GM19438 (cell line): ENCODE measurements around the gene ADAMTS15.

ENCODE experiments used
- ATAC-seq: cut with Tn5 transposase; IDR thresholded peaks from one replicate; pipeline ENCODE4 v1.9.1; 2021; ENCODE audit warnings: low read depth; ENCODE audit not compliant: unreplicated experiment

The ADAMTS15 gene

DNA sequence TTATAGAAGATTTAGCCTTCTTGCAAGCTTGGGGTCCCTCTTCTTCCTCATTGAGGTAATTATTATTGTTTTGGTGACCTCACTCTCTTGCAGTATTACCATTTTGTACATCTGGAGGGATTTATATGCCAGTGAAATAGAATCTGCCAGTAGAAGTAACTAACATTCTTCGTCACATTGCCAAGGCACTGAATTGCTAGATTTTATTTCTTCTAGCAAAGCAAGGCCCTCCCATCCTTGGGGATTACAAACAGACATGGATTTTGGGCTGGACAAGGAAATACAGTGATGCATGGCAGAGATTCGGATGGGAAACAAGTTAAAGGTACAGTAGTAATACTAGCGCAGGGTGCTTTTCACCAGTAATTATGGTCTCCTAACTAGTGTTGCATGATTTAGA lies 7.8 kb downstream of the ADAMTS15 start:
- ATAC-seq = no peak

DNA sequence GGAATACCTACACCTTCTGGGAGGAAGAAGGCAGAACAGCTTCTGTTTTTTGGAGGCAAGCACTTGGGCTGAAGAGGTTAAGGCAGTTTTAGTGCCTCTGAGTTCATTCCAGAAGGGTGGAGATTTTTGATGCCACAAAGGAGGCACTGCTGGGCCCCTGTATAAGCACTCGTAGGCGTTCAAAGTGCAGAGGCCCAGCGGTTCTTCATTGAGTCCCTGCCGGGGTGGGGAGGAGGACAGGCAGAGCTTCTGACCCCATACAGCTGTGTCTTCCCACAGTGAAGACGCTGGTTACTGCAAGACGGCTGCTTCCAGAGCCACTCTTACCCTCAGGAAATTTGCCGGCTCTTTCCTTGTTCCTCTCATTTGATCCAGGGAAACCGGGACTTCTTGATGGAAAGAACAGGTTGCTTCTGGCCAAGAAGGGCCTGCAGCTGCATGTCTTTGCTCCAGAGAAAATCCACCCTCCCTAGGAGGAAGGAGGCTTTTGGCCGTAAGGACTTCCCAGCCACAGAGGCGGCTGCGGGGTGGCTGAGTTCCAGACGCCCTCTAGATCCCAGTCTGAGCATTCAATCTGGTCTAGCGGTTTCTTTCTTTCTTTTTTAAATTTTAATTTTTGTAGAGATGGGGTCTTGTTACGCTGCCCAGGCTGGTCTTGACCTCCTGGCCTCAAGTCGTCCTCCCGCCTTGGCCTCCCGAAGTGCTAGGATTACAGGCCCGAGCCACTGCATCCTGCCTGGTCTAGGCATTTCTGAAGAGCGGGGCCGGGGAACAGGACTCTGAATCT lies 9.4 kb downstream of the ADAMTS15 start:
- ATAC-seq = no peak

DNA sequence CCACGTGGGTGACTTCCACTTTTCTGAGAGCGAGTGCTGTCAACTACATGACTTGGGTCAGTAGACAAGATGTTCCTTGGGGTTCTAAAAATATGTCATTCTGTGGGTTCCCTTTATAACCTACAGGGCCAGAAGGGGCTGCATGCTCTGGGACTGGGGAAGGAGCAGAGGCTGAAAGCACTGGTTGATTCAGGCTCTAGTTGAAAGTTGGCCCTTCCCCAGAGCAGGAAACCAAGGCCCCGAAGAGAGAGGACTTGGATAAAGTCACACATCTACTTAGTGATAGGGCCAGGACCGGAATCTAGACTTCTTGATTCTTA lies 9.9 kb downstream of the ADAMTS15 start:
- no peak for ATAC-seq

DNA sequence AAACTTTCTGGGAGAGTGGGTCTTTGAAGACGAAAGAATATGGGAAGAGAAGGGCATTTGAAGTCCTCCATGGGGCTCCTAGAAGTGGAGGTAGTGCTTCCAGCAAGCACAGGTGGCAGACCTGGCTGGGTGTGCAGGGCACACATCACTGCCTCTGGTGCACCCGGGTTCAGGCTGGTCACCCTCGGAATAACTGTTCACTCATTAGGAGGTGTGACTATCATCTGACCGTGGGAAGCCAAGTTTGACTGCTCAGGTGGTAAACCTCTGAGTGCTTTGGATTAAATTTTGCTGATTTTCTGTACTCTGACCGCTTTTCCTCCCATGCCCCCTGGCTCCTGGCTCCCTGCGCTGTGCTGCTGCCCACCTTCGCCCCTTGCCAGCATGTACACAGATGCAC lies 11.1 kb downstream of the ADAMTS15 start:
- no peak for ATAC-seq

DNA sequence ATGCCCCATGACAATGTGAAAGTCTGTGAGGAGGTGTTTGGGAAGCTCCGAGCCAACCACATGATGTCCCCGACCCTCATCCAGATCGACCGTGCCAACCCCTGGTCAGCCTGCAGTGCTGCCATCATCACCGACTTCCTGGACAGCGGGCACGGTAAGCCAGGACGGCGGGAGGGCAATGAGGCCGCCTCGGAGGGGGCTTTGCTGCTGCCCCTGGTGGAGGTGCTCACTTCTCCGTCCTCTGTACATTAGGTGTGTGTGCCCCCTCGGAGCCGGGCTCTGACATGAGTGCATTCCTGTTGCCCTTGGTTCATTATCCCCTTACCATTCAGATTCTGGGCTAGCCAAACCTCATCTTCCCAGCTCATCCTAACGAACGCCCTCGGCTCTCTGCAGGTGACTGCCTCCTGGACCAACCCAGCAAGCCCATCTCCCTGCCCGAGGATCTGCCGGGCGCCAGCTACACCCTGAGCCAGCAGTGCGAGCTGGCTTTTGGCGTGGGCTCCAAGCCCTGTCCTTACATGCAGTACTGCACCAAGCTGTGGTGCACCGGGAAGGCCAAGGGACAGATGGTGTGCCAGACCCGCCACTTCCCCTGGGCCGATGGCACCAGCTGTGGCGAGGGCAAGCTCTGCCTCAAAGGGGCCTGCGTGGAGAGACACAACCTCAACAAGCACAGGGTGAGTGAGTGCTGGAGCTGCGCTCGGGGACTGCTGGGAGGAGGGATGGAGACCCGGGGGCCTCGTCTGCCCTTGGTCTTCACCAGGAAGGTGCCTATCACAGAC lies 13.8 kb downstream of the ADAMTS15 start:
- ATAC-seq = no peak

DNA sequence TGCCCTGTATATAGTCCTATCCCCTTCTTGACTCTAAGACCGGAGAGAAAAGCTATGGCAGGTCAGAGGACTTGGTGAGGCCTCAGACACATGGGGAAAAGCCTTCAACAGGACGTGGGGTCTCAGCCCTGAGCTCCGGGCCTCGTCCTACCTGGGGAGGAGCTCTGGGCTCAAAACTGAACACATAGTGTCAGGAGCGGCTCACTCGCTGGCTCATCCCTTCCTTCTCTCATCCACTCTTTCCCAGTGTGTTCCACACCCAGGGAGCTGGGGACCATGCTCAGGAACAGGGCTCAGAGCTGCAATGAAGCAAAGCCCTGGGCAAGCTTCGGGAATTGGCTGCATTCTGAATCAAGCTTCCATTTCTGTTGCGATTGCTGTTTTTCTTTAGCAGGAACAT lies 14.5 kb downstream of the ADAMTS15 start:
- no peak for ATAC-seq

DNA sequence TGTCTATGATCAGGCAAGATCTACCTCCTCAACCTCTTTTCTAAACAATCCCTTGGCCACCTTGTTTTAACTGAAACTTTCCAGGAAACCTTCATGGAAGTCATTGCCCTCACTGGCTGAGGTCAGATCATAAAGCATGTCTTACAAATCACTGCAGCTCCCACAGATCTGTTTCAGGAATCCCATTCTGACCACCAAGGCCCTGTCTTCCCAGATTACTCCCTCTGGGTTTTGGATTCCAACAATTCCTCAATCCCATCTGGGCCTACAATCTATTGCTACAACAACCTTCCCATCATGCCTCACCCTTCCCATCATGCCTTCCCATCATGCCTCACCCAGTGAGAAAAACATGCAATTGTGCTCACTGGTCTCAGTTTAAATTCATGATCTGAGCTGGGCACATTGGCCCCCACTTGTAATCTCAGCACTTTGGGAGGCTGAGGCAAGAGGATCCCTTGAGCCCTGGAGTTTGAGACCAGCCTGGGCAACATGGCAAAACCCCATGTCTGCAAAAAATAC lies 15.9 kb downstream of the ADAMTS15 start:
- ATAC-seq = no peak

DNA sequence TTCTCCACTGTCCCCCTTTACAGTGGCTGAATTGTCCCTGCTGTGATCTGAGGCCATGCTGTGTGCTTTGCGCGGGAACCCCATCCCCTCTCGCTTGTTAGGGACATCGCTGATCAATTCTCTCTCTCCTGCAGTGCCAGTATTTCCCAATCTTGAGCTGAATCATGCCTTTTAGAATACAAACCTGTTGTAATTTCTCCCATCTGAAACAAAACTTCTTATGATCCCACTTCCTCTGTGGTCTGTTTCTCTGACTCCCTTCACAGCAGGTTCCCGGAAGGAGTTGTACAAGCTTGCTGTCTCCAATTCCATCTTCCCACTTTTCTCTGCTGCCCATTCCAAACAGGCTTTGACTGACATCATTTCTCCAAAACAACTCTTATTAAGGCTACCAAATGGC lies 16.8 kb downstream of the ADAMTS15 start:
- no peak for ATAC-seq

DNA sequence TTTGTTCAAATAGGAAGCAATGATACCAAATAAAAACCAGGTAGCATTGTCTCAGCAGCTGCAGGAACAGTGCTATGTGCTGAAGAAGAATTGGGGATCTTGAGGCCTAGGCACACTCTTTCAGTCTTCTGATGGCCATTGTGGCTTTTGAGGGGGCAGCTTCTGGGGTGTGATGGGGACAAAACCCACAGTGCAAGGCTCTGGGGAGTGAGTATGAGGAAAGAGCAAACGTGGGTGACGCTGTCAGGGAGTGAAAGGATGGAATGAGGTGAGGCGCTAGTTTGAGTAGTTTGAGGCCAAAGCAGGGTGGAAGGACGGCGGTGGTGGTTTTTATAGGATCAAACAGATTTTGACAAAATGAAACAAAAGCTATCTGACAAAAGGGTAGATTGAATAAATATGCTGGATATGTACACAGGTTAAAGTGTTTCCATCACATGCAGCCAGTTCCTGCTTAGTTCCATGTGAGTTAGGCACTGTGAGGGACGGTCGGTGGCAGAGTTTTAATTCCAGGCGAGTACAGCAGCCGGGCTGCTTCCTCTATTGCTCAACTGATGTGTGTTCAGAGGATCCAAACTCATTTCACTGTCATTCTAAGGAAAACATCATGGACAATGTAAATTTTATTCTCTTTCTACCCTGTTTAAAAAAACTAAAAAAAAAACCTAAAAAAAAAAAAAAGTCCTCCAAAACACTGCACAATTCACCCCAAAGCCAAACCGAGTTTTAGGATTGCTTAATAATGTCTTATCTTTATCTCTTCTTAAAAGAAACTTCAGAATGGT lies 18.9 kb downstream of the ADAMTS15 start:
- ATAC-seq = no peak

DNA sequence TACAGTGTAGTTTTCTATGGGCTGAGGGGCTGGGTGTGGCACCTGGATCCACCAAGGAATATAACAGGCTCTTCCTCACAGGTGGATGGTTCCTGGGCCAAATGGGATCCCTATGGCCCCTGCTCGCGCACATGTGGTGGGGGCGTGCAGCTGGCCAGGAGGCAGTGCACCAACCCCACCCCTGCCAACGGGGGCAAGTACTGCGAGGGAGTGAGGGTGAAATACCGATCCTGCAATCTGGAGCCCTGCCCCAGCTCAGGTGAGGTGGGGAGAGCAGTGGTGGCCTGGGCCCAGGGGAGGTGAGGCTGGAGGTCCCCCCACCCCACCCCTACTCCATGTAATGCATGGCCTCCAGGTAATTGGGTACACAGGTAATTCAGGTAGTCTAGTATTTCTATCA lies 20.7 kb downstream of the ADAMTS15 start:
- no peak for ATAC-seq

DNA sequence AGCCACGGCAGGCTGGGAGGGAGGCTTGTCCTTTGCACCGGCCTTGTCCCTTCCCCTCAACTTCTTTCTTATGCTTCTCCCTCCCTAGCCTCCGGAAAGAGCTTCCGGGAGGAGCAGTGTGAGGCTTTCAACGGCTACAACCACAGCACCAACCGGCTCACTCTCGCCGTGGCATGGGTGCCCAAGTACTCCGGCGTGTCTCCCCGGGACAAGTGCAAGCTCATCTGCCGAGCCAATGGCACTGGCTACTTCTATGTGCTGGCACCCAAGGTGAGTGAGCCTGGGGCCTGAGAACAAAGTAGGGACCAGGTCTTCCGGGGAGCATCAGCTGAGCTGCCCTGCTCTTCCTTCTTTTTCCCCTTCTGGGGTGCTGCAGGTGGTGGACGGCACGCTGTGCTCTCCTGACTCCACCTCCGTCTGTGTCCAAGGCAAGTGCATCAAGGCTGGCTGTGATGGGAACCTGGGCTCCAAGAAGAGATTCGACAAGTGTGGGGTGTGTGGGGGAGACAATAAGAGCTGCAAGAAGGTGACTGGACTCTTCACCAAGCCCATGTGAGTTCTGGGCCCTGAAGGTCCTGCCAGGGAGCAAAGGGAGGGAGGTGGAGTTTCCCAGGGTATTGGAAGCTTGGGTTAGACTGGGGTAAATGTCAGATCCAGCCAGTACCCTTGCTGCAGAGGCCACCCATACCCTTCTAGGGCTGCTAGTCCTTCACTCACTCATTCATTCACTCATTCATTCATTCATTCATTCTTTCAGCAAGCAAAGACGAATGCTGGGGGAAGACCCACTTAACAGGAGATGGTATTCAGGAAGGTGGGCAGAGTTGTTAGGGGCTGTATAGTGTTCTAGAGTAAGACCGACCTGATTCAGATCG lies 22.6 kb downstream of the ADAMTS15 start:
- no peak for ATAC-seq

DNA sequence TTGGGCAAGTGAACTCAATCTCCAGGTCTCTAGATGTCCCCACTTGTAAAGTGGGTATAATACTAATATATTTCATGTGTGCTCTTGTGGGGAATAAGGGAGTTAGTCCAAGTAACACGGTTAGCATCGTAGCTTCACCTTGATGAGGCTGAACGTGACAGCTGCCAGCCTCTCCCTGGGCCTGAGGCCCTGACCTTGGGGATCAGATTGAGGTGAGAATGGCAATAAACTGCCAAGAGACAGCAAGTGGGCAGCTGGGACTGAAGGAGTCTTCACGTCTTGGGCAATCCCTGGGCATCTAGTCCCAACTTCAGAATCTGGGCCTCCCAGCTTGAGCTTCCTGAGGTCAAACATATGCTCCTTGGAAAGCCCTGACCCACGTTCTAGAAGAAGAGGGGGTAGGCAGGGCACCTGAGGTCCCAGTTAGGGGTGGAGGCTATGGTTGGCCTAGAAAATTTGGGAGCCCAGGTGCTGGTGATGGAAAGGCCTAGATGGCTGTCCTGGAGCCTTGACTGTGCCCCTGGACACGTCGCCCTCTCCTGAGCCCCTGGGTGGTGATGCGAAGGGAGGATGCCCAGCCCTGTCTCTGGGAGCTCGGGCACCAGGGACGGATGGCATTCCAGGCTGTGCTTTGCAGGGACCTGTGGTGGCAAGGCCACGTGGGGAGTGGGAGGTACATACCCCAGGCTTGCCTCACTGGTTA lies 23.4 kb downstream of the ADAMTS15 start:
- no peak for ATAC-seq

DNA sequence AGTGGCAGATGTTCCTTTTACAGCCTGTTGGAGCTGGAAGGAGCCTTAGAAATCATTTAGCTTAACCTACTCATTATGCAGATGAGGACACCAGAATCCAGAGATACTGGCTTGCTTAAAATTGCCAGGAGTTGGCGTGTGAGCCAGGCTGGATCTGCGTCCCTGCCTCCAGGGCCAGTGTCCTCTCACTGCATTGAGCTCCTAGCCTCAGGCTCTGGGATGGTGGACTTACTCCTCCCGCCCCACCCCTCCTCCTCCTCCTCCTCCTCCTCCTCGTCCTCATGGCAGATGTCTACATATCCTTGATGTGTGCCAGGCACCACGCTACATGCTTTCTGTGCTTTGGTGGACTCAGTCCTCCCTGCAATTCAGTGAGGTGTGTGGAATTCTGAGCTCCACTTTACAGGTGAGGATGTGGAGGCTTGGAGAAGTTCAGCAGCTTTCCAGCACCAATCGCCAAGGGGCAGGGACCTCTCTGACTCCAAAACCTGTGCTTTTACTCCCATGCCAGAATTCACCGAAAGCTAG lies 24.1 kb downstream of the ADAMTS15 start:
- no peak for ATAC-seq

DNA sequence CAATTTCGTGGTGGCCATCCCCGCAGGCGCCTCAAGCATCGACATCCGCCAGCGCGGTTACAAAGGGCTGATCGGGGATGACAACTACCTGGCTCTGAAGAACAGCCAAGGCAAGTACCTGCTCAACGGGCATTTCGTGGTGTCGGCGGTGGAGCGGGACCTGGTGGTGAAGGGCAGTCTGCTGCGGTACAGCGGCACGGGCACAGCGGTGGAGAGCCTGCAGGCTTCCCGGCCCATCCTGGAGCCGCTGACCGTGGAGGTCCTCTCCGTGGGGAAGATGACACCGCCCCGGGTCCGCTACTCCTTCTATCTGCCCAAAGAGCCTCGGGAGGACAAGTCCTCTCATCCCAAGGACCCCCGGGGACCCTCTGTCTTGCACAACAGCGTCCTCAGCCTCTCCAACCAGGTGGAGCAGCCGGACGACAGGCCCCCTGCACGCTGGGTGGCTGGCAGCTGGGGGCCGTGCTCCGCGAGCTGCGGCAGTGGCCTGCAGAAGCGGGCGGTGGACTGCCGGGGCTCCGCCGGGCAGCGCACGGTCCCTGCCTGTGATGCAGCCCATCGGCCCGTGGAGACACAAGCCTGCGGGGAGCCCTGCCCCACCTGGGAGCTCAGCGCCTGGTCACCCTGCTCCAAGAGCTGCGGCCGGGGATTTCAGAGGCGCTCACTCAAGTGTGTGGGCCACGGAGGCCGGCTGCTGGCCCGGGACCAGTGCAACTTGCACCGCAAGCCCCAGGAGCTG lies 24.8 kb downstream of the ADAMTS15 start:
- no peak for ATAC-seq

DNA sequence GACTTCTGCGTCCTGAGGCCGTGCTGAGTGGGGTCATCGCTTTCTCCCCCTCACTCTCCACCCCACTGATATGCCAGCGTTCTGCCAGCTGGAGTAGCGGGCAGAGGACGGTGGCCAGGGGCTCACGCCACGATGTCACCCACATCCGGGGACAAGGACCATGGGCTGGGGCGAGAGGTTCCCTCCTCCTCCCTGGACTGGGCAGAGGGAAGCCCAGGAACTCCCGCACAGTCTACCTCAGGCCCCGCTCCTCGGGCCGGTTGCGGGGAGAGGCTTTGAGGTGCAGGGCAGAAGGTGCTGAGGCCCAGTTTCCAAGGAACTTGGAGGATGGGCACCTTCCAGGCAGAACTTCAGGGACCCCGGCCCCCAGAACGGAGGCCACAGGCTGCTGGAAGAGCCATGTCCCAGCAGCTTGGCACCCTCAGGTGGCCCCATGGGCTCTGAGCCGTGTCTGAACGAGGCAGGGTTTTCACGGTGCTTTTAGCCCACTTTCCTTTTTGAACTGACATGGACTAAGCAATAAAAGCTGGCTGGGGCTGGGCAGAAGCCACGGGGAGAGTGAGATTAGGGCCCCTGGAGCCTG lies 25.4 kb downstream of the ADAMTS15 start:
- no peak for ATAC-seq

DNA sequence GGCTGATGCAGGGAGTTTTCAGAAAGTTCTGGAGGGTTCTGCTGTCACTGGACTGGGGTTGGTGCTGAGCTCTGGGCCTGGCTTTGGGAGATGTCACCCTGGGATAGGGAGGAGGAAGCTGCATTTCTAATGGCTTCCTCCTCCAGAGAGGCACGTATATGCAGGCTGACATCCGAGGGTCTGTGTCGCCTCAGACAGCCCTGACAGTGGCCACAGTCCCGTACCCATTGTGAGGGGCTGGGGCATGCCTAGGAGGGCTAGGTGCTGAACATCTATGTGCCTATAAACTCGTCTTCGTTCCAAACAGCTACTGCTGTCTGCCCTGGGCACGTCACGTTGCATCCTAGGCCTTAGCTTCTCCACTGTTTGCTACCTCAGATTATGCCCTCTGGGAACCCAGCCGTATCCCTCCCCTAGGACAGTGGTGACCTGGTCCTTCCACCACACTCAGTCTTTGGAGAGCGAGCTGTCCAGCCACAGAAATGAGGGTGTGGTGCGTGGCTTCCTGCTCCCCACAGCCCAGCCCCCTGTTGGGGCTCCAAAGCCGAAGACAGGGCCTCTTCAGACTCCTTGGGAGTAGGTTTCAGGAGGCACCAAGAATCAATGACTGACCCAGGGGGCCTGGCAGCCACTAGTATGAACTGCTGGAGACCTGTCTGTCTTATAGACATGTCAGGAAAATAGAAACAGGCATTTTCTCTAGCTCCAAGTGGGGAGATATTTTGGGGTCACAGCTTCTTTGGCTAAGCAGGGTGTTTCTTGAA lies 26.4 kb downstream of the ADAMTS15 start:
- no peak for ATAC-seq

DNA sequence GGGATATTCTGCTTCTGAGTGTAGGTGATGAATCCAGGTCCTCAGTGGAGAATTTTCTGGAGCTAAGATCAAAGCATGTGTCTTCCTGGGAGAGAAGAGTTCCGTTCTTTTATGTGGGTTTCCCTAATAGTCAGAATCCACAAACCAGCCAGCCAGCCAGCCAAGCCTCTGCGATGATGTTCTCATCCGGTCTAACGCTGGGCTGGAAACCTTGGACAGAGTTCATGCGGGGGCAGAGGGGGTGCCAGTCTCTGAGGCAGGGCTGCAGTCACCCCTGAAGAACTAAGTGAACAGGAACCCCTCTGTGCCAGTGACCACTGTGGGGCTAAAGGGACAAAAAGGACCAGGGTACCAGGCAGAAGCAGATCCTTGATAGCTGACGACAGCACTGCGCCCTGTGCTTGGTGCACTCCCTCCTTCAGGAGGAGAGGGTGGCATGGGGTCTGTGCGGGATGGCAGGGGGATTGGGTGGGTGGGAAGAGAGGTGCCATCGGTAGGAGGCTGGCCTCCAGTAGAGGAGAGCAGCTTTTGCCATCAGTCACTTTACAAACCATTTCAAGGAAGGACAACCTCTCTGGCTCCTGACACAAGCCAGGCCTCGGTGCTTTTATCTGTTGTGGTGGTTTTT lies 27.1 kb downstream of the ADAMTS15 start:
- ATAC-seq = no peak
